Mesenchymal stem cell (in vitro differentiated cells and primary cell): ENCODE data around the gene VWA8.

Experiments used
- DNase-seq: peaks from one replicate; pipeline ENCODE4 v3.0.0-alpha.2; 2013
- H2AFZ ChIP-seq: one replicate; pipeline ENCODE4 v1.6.1; 2013; ENCODE audit warnings: low read depth, mild to moderate bottlenecking, control low read depth, inconsistent platforms, low read length, moderate library complexity
- H2AK5ac ChIP-seq: 2 replicates; pipeline ENCODE4 v1.6.1; 2013; ENCODE audit warnings: low read length, moderate library complexity, mild to moderate bottlenecking, inconsistent platforms; ENCODE audit not compliant: severe bottlenecking
- H2BK120ac ChIP-seq: one replicate; pipeline ENCODE4 v1.6.1; 2013; ENCODE audit warnings: low read depth, mild to moderate bottlenecking, inconsistent platforms, low read length, moderate library complexity
- H2BK12ac ChIP-seq, 2 experiments: one replicate each; pipeline ENCODE4 v1.6.1; 2013; ENCODE audit warnings: inconsistent platforms in 2 of 2, low read length in 2 of 2, mild to moderate bottlenecking in 2 of 2, moderate library complexity in 2 of 2, control low read depth in 1 of 2
- H2BK15ac ChIP-seq: one replicate; pipeline ENCODE4 v1.6.1; 2013; ENCODE audit warnings: mild to moderate bottlenecking, low read depth, inconsistent platforms; ENCODE audit not compliant: poor library complexity, severe bottlenecking
- H2BK5ac ChIP-seq: 2 replicates; pipeline ENCODE4 v1.6.1; 2013; ENCODE audit warnings: low read depth, mild to moderate bottlenecking, low read length, control low read depth, inconsistent platforms; ENCODE audit not compliant: poor library complexity, severe bottlenecking
- H3K14ac ChIP-seq, 2 experiments: one replicate each; pipeline ENCODE4 v1.6.1; 2013; ENCODE audit warnings: inconsistent platforms in 2 of 2, low read length in 2 of 2, control low read depth in 1 of 2, mild to moderate bottlenecking in 1 of 2, moderate library complexity in 1 of 2
- H3K18ac ChIP-seq, 2 experiments: one replicate each; pipeline ENCODE4 v1.6.1; 2013; ENCODE audit warnings: inconsistent platforms in 2 of 2, low read length in 2 of 2, control low read depth in 1 of 2, low read depth in 1 of 2, mild to moderate bottlenecking in 1 of 2
- H3K23ac ChIP-seq, 2 experiments: one replicate each; pipeline ENCODE4 v1.6.1; 2013; ENCODE audit warnings: inconsistent platforms in 2 of 2, low read length in 2 of 2, mild to moderate bottlenecking in 2 of 2, moderate library complexity in 2 of 2, control low read depth in 1 of 2
- H3K27ac ChIP-seq: 2 replicates; pipeline ENCODE4 v1.5.1; 2013; ENCODE audit warnings: mild to moderate bottlenecking, moderate library complexity, low read length, control low read depth, inconsistent platforms; ENCODE audit not compliant: poor library complexity, severe bottlenecking
- H3K27me3 ChIP-seq, 2 experiments: 2 replicates each; pipeline versions ENCODE4 v1.6.1 to v1.7.0; 2013; ENCODE audit warnings: low read length in 2 of 2, mild to moderate bottlenecking in 2 of 2, moderate library complexity in 2 of 2, control low read depth in 1 of 2, inconsistent platforms in 1 of 2; ENCODE audit not compliant: control insufficient read depth in 1 of 2, insufficient read depth in 1 of 2
- H3K36me3 ChIP-seq, 2 experiments: 2 replicates each; pipeline versions ENCODE4 v1.6.1 to v1.7.0; 2013; ENCODE audit warnings: low read length in 2 of 2, control low read depth in 1 of 2, inconsistent platforms in 1 of 2, low read depth in 1 of 2, mild to moderate bottlenecking in 1 of 2; ENCODE audit not compliant: insufficient read depth in 2 of 2, control insufficient read depth in 1 of 2
- H3K4ac ChIP-seq, 2 experiments: one replicate each; pipeline ENCODE4 v1.6.1; 2013; ENCODE audit warnings: inconsistent platforms in 2 of 2, low read length in 2 of 2, mild to moderate bottlenecking in 2 of 2, moderate library complexity in 2 of 2, control low read depth in 1 of 2, low read depth in 1 of 2
- H3K4me1 ChIP-seq: 2 replicates; pipeline ENCODE4 v1.6.1; 2013; ENCODE audit warnings: low read depth, low read length, control low read depth; ENCODE audit not compliant: control insufficient read depth, insufficient read depth
- H3K4me2 ChIP-seq: 2 replicates; pipeline ENCODE4 v1.6.1; 2013; ENCODE audit warnings: low read length, mild to moderate bottlenecking, inconsistent platforms; ENCODE audit not compliant: poor library complexity, severe bottlenecking
- H3K4me3 ChIP-seq, 2 experiments: 2 replicates each; pipeline versions ENCODE4 v1.5.1 to v1.7.0; 2013; ENCODE audit warnings: low read length in 2 of 2, mild to moderate bottlenecking in 2 of 2, control low read depth in 1 of 2, low read depth in 1 of 2; ENCODE audit not compliant: insufficient read depth in 1 of 2
- H3K79me1 ChIP-seq: replicated peaks from 2 replicates; pipeline ENCODE4 v1.6.1; 2013; ENCODE audit warnings: mild to moderate bottlenecking, control low read depth, low read length, inconsistent platforms; ENCODE audit not compliant: poor library complexity, severe bottlenecking
- H3K9ac ChIP-seq: 2 replicates; pipeline ENCODE4 v1.7.0; 2013; ENCODE audit warnings: mild to moderate bottlenecking, low read length, moderate library complexity
- H3K9me3 ChIP-seq: 2 replicates; pipeline ENCODE4 v1.7.0; 2013; ENCODE audit warnings: mild to moderate bottlenecking, low read length; ENCODE audit not compliant: control insufficient read depth
- H4K8ac ChIP-seq: one replicate; pipeline ENCODE4 v1.6.1; 2013; ENCODE audit warnings: inconsistent platforms, mild to moderate bottlenecking, low read length, moderate library complexity
- H4K91ac ChIP-seq: one replicate; pipeline ENCODE4 v1.6.1; 2013; ENCODE audit warnings: mild to moderate bottlenecking, low read length, inconsistent platforms
- WGBS: methylation state at CpG from one replicate; pipeline ENCODE4 v1.1.7; 2013; ENCODE audit warnings: mixed read lengths; 5-methylcytosine and 5-hydroxymethylcytosine counted together

Gene VWA8

GRCh38 chr13:41833201-41833600 lies 127.7 kb downstream of the VWA8 start:
- Histone ChIP-seq H3K23ac (no peak overlapping the region), H3K79me1 (no peaks in the 10 kb centered on the region), H3K9me3 (no peaks in the 10 kb centered on the region), H2BK15ac (no peak overlapping the region), H2BK5ac (no peak overlapping the region), H2BK12ac (no peak overlapping the region), H3K14ac (no peak overlapping the region), H3K36me3 (peaks cover 0 to 6% of the 10 kb centered on the region in 2 experiments), H3K4me1 (peaks cover 2% of the 10 kb centered on the region), H4K8ac (no peak overlapping the region), H3K27ac (no peak overlapping the region), H3K4ac (no peak overlapping the region), H2AFZ (no peak overlapping the region), H3K9ac (no peak overlapping the region), H3K4me3 (no peak overlapping the region), H2AK5ac (no peak overlapping the region), H3K27me3 (no peaks in the 10 kb centered on the region), H2BK120ac (no peak overlapping the region), H3K4me2 (no peak overlapping the region), H4K91ac (no peak overlapping the region), H3K18ac (no peak overlapping the region)
- DNase-seq = no peak
- WGBS = 98% methylated on average over 7 of the region's 7 CpGs

DNA sequence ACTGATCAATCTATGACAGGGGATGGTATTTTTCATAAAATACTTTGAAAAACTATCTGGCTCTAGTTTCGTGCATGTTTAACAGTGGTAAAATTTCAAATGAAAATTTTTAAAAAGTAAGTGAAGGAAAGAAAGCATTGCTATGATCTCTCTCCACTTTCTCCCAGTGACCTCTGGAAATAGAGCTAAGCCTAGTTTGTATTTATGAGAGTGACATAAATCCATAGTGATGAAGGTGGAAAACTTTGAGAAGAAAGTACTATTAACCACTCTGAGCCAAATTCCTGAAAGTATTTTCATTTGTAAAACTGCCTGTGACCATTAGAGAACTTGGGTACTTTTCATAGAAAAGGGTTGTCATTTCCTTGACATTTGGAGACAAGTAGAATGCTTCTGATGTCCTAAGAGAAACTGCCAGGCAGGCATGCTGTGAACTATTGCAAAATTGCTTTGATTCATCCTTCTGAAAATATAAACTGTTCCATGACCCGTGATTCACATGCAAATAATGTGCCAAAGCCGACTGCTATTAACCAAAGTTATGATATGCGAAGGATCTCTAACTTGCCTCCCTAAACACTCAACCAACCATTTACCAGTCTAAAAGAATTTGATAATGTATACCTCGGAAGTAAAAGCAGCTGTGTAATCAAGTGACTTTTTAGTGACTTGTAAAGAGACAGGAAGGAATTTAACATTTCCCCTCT lies 133.2 kb downstream of the VWA8 start:
- Histone ChIP-seq H3K27ac (peak overlapping the region; percentile 83), H3K14ac (no peak overlapping the region), H2BK12ac (no peak overlapping the region), H3K4me1 (no peaks in the 10 kb centered on the region), H3K4me3 (peak overlapping the region in 1 of 2 experiments; percentile 16), H3K27me3 (no peaks in the 10 kb centered on the region), H3K79me1 (peaks cover 1% of the 10 kb centered on the region), H4K91ac (no peak overlapping the region), H3K4me2 (no peak overlapping the region), H2BK120ac (no peak overlapping the region), H3K23ac (no peak overlapping the region), H3K36me3 (peaks cover 0 to 10% of the 10 kb centered on the region in 2 experiments), H2AFZ (no peak overlapping the region), H2BK15ac (no peak overlapping the region), H4K8ac (no peak overlapping the region), H3K9ac (peak overlapping the region; percentile 81), H3K18ac (no peak overlapping the region), H2BK5ac (no peak overlapping the region), H3K9me3 (no peaks in the 10 kb centered on the region), H3K4ac (no peak overlapping the region), H2AK5ac (no peak overlapping the region)
- 29% methylated on average over 5 of the region's 5 CpGs for WGBS
- DNase-seq = peak; percentile 89

- no peak overlapping the region for H2BK5ac ChIP-seq
- DNase-seq = no peak
- peaks cover 1% of the 10 kb centered on the region for H3K79me1 ChIP-seq
- no peak overlapping the region for H2AK5ac ChIP-seq
- no peak overlapping the region for H3K27ac ChIP-seq
- no peak overlapping the region for H2BK120ac ChIP-seq
- H3K4me3 ChIP-seq = no peak overlapping the region
- no peak overlapping the region for H2BK15ac ChIP-seq
- no peak overlapping the region for H3K23ac ChIP-seq
- H3K14ac ChIP-seq = no peak overlapping the region
- no peaks in the 10 kb centered on the region for H3K27me3 ChIP-seq
- no peak overlapping the region for H3K4ac ChIP-seq
- H3K4me2 ChIP-seq = no peak overlapping the region
- H4K91ac ChIP-seq = no peak overlapping the region
- H3K4me1 ChIP-seq = no peaks in the 10 kb centered on the region
- H3K36me3 ChIP-seq = peaks cover 0 to 10% of the 10 kb centered on the region in 2 experiments
- no peak overlapping the region for H4K8ac ChIP-seq
- no peak overlapping the region for H2BK12ac ChIP-seq
- H3K18ac ChIP-seq = no peak overlapping the region
- H3K9me3 ChIP-seq = no peaks in the 10 kb centered on the region
- H2AFZ ChIP-seq = no peak overlapping the region
- H3K9ac ChIP-seq = no peak overlapping the region
Measured at GRCh38 chr13:41825691-41826090, 135.2 kb downstream of the VWA8 start.

DNA sequence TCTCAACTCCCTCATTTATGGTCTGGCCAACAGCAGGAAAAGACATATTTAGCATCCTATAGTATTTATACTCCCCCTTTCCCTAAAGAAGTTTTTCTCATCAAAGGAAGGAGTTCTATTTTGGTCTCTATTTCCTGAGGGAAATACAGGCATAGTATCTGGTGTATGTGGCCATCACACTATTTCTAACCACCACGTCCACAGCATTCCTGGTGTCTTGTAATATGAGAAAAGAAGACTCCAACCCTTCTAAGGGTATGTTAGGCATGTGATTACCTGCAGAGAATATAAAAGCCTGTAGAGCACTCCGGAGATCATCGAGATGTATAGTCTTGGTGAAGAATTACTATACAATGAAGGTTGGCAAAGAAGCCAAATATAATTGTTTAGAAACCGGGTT lies 137.4 kb downstream of the VWA8 start:
- Histone ChIP-seq H2BK15ac (no peak overlapping the region), H3K23ac (no peak overlapping the region), H3K4me1 (no peaks in the 10 kb centered on the region), H2BK120ac (no peak overlapping the region), H3K4me3 (no peak overlapping the region), H3K79me1 (peaks cover 1% of the 10 kb centered on the region), H4K8ac (no peak overlapping the region), H3K14ac (no peak overlapping the region), H4K91ac (no peak overlapping the region), H3K36me3 (peaks cover 0 to 16% of the 10 kb centered on the region in 2 experiments), H3K9ac (no peak overlapping the region), H2BK5ac (no peak overlapping the region), H2BK12ac (no peak overlapping the region), H3K4ac (no peak overlapping the region), H2AFZ (no peak overlapping the region), H2AK5ac (no peak overlapping the region), H3K18ac (no peak overlapping the region), H3K4me2 (no peak overlapping the region), H3K27ac (no peak overlapping the region), H3K27me3 (no peaks in the 10 kb centered on the region), H3K9me3 (no peaks in the 10 kb centered on the region)
- no peak for DNase-seq
- 96% methylated on average over 4 of the region's 4 CpGs for WGBS
